Retina (tissue), 1 donor: ENCODE measurements around the gene NTSR2.

Source experiments
- DNase-seq: peaks from one replicate; pipeline ENCODE4 v3.0.0-alpha.2; 2016

The NTSR2 gene, protein sequence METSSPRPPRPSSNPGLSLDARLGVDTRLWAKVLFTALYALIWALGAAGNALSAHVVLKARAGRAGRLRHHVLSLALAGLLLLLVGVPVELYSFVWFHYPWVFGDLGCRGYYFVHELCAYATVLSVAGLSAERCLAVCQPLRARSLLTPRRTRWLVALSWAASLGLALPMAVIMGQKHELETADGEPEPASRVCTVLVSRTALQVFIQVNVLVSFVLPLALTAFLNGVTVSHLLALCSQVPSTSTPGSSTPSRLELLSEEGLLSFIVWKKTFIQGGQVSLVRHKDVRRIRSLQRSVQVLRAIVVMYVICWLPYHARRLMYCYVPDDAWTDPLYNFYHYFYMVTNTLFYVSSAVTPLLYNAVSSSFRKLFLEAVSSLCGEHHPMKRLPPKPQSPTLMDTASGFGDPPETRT

DNA sequence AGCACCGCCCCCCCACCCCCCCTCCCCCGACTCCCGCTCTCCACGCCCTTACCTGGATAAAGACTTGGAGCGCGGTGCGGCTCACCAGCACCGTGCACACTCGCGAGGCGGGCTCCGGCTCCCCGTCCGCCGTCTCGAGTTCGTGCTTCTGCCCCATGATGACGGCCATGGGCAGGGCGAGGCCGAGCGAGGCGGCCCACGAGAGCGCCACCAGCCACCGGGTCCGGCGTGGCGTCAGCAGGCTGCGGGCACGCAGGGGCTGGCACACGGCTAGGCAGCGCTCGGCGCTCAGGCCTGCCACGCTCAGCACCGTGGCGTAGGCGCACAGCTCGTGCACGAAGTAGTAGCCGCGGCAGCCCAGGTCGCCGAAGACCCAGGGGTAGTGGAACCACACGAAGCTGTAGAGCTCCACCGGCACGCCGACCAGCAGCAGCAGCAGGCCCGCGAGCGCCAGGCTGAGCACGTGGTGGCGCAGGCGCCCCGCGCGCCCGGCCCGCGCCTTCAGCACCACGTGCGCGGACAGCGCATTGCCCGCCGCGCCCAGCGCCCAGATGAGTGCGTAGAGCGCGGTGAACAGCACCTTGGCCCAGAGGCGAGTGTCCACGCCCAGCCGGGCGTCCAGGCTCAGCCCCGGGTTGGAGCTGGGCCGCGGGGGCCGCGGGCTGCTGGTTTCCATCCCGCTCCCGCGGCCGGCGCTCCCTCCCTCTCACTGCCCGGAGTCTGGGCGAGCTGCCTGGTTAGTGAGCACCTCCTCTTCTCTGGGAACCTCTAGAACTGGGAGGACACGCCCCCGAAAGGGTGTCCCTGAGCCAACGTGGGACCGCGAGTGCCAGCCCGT lies at the start of gene NTSR2:
Gene NTSR2, minus strand, starts transcription at position 742 of the 838 bp plus-strand sequence. Its CDS starts 66 bp downstream, at position 676.
- DNase-seq: peak; percentile 90

DNA sequence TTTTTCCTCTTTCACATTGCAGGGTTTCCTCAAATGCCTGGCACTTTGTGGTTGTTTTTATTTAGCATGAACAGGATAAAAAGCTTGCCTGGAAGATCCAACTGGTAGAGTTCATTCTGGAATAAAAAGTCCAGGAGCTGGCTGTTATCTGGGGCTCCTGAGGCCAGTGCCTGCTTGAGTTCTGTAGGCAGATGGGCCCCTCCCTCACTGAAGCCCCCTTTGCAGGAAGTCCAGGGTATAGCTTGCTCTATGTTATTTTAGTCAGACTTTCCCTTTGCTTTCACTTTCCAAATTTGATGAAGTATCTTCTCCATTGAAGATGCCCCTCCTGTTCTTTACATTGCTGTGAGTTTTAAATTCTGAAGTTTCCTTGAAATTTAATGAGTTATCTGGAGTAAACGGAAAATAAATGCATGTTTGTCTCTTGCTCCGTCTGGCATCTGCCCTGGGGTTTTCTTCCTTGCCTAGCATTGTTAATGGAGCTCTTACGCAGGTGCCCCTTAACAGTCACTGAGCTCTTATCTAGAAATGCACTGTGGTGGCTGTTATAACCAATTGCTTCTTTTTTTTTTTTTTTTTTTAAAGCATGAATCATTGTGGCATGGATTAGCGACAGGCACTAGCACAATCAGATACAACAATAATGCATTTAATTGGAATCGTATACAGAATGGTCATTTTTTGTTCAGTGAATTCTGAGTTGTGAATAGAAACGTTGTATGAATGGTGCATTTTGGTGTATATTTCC lies 49.4 kb upstream of the NTSR2 start:
- no peak for DNase-seq

DNA sequence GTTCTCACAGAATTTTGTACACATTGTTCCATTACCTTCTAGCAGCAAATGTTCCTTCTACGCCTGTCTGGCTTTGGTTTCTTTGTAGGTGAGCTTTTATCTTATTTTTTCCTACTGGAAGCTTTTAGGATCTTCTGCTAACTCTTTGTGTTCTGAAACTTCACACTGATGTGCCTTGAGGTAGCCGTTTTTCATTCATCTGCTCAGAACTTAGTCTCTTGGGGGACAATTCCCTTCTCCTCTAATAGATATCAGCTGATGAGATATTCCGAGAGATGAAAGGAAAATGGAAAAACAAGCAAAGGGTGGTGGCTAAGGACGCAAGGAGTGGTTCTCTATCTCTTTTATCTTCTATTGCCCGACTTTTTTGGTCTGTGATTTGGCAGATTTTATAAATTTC lies 48.6 kb upstream of the NTSR2 start:
- DNase-seq: no peak

DNA sequence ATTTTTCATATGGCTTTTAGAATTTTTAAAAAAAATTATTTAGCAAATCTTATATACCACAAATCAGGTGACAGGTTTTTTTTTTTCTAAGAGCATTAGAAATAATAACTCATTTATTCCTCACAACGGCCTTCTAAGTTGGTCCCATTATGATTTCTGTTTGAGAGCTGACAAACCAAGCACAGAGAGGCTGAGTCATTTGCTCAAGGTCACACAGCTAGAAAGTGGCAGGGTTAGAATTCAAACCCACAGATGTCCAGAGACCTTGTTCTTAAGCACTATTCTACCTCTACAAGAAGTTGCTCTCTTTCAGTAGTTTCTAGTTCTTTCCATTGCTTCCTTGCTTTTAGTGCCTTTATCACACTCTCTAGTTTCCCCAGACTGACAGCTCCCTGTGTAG lies 47.6 kb upstream of the NTSR2 start:
- DNase-seq: no peak

DNA sequence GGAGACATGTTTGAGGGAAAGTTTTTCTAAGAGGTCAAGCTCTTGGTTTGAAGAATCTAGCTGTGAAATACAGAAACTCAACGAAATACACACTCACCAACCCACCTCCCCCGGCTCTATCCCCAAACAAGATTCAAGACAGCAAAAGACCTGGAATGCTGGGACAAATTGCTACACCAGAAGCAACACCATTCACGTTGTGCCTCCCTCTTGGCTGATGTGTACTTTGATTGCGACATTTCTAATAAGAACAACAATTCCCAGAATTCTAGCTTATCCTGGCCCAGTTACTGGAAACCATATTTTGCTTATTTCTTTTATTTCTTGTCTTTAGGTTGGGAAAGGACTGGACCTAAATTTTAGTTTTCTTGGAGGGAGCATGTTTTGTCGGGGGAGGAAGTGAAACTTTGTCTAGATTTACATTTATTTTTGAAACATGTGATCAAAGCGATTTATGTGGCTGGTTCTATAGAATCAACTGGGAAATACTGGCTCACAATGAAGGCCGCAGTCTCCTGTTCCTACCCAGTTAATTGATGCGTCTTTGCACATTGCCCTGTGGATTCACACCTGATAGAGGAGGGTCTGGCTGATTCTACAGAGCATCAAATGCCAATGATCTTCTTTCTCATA lies 46.8 kb upstream of the NTSR2 start:
- DNase-seq: no peak

DNA sequence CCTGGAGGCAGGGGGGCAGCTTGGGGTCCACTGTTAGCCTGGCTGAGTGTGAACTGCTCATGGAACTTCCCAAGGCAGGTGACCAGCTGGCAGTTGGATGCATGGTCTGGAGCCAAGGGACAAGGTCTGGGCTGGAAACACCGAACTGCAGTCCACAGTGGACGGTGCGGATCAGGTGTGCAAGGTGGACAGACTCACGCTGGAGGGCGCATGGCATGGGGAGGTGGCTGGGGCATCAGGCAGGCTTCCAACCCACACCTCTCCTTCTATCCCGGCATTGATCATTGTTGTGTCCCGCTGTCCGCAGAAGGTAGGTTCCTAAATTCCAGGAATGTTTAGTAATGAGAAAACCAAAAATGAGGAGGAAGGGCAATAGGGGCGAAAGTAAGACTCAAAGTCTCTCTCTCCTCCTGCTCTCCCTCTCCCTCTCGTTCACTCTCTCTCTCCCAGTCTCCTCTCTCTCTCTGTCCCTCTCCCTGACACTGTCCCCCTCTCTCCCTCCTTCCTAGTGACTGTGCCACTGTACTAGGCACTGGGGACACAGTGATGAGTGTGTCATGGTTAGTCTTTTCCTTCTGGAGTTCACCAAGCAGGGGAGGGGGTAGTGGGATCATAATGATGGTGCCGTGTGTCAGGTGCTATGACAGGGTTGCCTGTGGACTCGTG lies 46.1 kb upstream of the NTSR2 start:
- no peak for DNase-seq

DNA sequence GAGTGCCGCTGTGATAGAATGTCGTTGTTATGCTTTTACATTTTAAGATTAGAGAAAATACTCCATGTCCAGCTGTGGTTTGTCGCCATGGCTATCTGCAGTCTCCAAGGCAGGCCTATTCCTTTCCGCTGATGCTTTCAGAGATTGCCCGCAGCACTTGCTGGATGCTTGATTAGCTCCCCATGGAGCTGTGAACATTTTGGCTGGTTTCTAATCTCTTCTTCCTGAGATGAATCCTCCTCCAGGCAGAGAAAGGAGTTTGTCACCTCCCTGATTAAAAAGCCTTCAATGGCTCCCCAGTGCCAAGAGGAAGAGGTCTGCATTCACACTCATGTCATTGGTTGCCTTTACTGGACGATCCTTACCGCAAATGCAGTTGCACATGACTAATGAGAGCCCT lies 43.8 kb upstream of the NTSR2 start:
- no peak for DNase-seq

DNA sequence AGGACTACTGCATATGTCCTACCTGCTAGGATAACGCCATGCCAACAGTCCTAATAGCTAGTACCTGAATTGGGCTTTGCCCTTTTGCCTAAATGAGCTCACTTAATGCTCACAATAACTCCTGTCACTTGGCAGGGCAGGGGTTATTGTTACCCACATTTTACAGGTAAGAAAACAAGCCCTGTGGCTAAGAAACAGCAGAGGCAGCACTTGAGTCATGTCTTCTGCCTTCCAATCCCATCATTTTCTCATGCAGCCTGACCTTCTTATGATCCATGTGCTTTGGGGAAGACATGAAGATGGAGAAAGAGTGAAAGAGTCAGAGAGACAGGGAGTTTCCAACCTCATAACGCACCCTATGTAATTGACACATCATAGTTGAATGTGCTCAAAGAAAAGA lies 42.9 kb upstream of the NTSR2 start:
- no peak for DNase-seq

DNA sequence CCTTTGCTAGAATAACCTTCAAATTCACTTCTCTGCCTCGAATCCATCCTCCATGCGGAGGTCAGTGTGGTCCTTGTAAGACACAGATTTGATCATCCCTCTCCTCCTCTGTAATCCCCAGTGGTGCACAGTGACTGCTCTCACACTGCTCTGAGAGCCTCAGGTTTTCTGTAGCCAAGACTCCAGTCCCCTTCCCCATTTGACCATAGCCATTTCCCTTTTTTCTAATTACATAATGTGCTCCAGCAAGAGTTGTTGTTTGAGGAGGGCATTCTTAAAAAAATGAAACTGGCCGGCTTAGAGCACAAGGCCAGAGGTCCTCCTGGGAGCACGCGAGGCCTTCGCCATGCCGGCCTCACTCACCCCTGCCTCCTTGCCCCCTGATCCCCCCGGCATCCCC lies 41.8 kb upstream of the NTSR2 start:
- no peak for DNase-seq

DNA sequence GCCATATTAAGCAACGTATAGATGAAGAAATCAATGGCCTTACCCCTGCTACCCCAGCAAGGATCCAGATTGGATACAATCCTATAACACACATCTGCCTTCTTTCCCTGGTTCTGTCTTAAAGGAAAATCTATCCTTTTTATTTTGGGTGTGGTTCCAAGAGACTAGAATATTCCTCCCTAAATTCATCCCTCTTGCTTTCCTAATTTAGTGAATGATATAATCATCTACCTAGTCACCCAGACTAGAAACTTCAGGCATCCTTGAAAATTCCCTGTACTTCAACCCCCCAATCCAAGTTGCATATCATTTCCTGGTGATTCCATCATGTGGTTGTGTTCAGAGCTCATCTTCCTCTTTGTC lies 41.3 kb upstream of the NTSR2 start:
- no peak for DNase-seq

DNA sequence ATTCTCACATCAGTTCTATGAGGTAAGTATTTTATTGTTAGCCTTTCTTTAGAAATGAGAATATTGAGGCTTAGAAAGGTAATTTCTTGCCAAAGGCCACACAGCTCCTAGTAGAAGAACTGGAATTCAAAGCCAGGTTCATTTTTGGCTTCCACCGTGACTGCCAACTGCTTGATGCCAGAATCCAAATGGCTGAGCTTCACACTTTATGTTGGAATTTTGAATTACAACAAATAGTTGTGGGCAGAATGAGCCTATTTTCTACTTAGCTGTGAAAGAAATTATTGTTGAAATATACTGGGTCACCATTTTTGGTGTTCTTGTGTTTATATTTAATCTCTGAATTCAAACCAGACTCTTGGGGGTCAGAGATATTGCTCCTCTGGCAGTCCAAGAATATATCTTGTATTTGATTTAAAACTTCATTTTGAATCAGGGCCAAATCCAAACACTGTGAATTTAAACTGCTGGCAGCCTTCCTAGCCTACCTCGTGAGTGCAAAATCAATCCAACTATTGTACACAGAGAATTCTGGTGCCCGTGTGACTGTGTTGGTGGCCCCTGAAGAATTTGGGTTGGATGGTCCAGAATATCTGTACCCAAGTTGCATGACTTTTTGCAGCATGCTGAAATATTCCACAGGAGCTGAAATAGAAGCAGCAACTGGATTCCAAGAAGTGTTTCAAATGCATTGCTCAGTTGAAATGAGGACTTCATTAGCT lies 40.8 kb upstream of the NTSR2 start:
- DNase-seq: no peak

DNA sequence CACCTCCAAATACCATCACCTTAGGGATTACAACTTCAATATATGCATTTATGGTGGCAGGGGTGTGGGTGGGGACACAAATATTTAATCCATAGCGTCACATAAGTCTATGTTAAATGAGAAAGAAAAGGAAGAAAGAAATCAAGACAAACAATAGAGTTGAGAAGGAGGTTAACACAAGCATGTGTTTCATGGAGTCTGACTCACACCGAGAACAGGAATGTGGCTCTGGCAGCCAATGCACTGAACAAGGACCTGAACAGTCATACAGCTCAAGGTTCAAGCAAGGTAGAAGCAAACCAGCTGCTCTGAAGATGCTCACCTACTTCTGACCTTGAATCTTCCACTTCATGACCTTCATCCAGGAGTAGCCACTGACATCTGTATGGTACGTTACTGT lies 40.2 kb upstream of the NTSR2 start:
- DNase-seq: no peak

DNA sequence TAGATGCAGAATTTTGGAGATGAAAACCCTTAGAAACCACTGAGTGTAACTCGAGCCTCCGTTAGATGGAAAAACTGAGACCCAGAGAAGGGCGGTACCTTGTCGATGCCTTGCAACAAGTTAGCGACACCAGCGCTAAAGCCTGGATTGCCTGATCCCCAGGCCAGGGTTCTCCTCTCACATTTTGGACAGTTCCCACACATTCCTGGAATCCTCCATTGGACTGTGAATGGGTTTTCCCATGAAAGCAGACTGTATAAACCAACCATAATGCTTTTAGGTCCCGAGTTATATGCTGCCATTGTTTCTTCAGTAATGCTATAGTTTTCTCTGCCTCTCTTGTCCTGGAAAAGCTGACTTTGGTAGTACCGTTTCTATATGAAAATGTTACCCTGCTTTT lies 39.3 kb upstream of the NTSR2 start:
- no peak for DNase-seq

DNA sequence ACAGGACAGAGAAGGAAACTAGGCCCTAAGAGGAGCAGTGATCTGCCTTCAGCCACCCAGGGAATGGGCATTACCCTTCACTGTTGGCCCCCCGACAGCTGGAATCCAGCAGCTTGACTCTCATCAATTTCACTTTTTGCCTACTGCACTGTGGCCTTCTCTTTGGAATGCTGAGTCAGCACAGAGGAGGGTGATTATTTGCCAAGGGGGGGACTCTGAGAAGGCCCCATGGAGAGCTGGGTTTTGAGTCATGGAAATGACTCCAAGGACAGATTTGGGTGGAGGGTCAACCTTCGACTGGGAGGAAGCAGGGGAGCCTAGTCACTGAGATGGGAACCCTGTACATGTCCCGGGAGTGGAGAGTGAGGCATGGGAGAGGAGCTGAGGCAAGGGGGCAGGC lies 38.1 kb upstream of the NTSR2 start:
- DNase-seq: no peak

DNA sequence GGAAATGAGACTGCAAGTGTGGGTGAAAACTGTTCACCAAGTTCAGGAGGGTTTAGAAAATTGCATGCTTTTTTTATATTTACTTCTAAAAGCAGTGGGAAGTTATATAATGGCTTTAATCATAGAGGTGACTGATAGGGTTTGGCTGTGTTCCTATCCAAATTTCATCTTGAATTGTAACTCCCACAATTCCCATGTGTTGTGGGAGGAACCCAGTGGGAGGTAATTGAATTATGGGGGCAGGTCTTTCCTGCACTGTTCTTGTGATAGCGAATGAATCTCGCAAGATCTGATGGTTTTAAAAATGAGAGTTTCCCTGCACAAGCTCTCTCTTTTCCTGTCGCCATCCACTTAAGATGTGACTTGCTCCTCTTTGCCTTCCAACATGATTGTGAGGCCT lies 35.7 kb upstream of the NTSR2 start:
- no peak for DNase-seq

DNA sequence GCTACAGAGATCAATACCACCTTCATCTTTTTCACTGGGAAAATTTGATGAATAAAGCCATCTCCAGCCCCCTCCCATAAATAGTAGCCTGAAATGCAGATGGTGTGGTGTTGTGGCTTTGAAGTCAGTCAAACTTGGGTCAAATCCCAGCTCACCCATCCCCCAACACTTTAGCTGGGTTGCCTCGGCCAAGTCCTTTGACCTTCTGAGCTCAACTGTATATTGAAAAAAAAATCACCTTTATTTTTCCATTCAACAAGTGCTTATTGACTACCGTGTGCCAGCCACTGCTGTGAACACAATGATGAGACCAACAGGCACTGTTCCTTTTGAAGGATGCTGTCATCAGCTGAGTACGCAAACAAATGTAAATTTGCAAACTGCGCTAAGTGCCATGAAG lies 35.1 kb upstream of the NTSR2 start:
- DNase-seq: no peak

DNA sequence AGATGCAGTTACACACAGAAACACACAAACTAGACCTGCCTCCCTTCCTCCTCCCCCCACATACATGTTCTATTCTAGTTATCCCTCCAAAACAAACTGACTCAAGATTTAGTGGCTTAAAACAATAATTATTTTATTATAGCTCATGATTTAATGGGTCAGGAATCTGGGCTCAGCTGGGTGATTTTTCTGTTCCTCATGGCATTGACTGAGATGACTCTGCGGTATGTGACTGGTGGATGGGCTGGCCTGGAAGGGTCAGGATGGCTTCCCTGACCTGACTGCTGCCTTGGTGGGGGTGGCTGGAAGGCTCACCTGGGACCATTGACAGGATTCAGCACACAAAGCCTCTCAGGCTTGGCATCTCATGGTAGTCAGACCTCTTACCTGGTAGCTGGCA lies 33.7 kb upstream of the NTSR2 start:
- DNase-seq: no peak

DNA sequence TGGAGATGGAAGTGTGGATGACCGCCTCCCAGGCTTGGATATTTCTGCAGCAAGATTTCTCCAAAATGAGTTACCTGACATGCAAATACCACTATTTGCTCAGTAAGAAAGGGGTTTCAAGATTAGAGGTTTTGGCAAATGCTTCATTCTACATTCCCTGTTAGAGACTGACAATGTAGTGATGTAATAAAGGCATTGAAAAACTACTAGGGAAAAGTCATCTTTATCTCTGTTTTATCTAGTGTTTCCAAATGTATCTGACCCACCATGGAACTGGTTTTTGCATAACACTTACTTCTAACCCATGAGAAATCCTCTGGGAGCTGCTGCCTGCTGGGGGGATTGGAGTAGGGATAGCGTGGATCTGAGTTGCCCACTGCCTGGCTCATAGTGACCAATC lies 33.0 kb upstream of the NTSR2 start:
- DNase-seq: no peak

DNA sequence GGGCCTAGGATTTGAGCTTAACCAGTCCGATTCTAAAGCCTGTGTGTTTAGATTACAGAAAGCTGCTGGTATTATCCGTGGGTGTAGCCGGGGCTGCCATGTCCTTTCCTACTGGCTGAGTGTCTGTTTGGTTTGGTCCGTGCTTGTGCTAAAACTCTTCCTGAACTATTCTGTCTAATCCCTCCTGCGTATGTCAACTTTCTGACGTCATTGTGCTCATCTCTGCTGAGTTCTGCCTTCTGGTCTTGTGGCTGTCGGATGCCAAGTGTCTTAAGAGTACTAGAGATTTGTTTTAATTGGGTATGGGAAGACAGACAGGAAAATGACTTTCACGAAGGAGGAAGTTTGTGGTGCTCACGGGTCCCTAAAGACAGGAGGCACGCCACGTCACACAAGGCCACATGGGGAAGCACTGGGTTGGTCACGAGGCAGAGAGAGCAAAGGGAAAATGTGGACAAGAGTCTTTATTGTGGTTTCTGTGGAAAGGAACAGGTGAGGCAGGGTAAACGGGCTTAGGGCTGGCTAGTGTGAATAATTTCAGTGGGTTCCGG lies 31.8 kb upstream of the NTSR2 start:
- no peak for DNase-seq

DNA sequence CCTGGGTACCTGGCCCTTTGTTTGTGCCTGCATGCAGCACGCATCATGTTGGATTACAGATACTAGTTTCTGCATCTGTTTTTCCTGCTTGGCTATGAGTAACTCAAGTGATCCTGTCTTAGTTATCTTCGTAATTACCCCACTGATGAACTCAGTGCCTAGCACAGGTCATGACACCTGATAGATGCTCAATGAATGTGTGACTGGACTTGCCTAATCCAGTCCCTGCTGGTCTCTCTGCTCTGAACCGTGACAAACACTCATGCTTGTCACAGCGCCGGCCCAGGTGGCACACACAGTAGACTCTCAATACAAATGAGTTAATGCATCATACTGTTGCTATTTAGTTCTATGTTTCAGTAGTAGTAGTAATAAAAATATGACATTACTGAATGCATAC lies 31.2 kb upstream of the NTSR2 start:
- no peak for DNase-seq
